GM21825 (cell line): ENCODE data around the gene ASPRV1.
A peak's percentile ranks its signal among the peaks of the same experiment; 100 is the strongest.

ENCODE experiments used
- ATAC-seq: cut with Tn5 transposase; IDR thresholded peaks from one replicate; pipeline ENCODE4 v1.9.1; 2021; ENCODE audit warnings: mild to moderate bottlenecking, moderate library complexity; ENCODE audit not compliant: unreplicated experiment

ASPRV1 gene

DNA sequence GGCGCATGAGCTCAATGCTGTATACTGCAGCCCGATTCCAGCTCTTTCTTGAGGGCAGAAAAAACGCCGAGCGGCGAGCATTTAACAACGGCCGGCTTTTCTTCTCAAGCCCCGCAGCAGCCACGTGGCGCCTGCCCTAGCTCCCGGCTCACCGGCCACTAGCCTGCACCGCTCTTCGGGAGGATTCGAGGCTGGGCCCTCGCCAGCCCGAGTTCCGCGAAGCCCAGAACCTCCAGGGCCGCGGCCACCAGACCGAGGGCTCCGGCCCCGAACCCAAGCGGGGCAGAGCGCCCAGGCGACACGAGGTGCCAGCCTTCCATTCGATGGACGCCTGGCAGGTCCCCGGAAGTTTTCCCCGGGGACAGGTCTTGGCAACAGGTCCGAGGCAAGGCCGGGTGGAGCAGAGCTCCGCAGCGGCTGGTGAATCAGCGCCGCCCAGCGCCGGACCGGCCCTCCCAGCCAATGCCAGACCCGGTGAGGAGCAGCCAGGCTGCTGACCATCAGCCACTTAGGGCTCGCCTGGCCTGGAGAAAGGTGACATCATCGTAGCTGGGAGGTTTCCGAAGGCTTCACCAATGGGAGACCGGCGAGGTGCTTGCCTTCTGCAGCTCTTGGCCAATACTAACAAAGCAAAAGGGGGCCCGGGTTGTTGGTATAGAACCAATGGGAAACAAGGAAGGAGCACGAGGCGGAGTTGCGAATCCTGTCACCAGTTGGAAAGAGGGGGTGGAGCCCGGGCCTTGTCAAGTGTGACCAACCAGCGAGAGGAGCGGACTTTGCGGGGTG lies 47.1 kb downstream of the ASPRV1 start:
- ATAC-seq = peak; percentile 87

GRCh38 chr2:69911985-69912563 lies 49.4 kb downstream of the ASPRV1 start:
- ATAC-seq = no peak
